Measurements from ENCODE around the gene ASGR1.
"Not testable (repeated sequence)": the region's sequence is repeated elsewhere in the genome, so short reads cannot be mapped to it uniquely, and the experiment has no call there.

The ASGR1 gene

GRCh38 chr17:7166873-7167272, 12.3 kb downstream of the ASGR1 start:
- H3K4me3 ChIP-seq (ENCODE audit: control insufficient read depth in 1 of 7, extremely low read depth in 1 of 7, insufficient read depth in 4 of 7, low read depth in 2 of 7, low read length in 6 of 7) = no peak overlapping the region
- H3K27me3 ChIP-seq (replicated peaks in 2 of 5; ENCODE audit: control insufficient read depth in 4 of 5, insufficient read depth in 5 of 5, low read length in 4 of 5) = no peaks in the 10 kb centered on the region
- H3K27ac ChIP-seq (ENCODE audit: insufficient read depth in 1 of 2, low read depth in 1 of 2, low read length in 2 of 2, poor library complexity in 1 of 2, severe bottlenecking in 2 of 2) = no peak overlapping the region
- ChIA-PET CTCF (no interaction called here), POLR2A (no interaction called here)
- H3K4me1 ChIP-seq (ENCODE audit: control extremely low read depth in 1 of 4, control insufficient read depth in 4 of 4, insufficient read depth in 4 of 4, low read length in 3 of 4) = peaks cover 0 to 7% (median 3%) of the 10 kb centered on the region in 4 experiments
- H3K9me3 ChIP-seq (ENCODE audit: control extremely low read depth in 1 of 5, control insufficient read depth in 4 of 5, insufficient read depth in 2 of 5, low read depth in 1 of 5, low read length in 4 of 5) = peaks cover 0 to 5% (median 3%) of the 10 kb centered on the region in 5 experiments
- no peaks in the 10 kb centered on the region for H3K36me3 ChIP-seq (ENCODE audit: control insufficient read depth in 4 of 4, insufficient read depth in 4 of 4, low read length in 3 of 4)
- WGBS (ENCODE audit: insufficient coverage) = 100% methylated on average over 7 of the region's 7 CpGs
- DNase-seq = no peak

DNA sequence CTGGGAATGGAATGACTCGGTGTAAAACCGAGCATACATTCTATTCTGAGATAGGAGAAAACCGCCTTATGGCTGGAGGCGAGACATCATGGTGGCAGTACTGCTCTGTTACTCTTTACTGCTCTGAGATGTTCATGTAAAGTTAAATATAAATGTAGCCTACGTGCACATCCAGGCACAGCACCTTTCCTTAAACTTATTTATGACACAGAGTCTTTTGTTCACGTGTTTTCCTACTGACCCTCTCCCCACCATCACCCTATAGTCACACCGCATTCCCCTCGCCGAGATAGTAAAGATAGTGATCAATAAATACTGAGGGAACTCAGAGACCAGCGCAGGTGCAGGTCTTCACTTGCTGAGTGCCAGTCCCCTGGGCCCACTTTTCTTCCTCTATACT, 19.6 kb downstream of the ASGR1 start:
- H3K9me3 ChIP-seq (ENCODE audit: control extremely low read depth in 1 of 5, control insufficient read depth in 4 of 5, insufficient read depth in 2 of 5, low read depth in 1 of 5, low read length in 4 of 5); H3K4me3 ChIP-seq (ENCODE audit: control insufficient read depth in 1 of 7, extremely low read depth in 1 of 7, insufficient read depth in 4 of 7, low read depth in 2 of 7, low read length in 6 of 7); DNase-seq; POLR2A ChIA-PET; H3K27me3 ChIP-seq (replicated peaks in 2 of 5; ENCODE audit: control insufficient read depth in 4 of 5, insufficient read depth in 5 of 5, low read length in 4 of 5); H3K36me3 ChIP-seq (ENCODE audit: control insufficient read depth in 4 of 4, insufficient read depth in 4 of 4, low read length in 3 of 4); CTCF ChIA-PET; H3K27ac ChIP-seq (ENCODE audit: insufficient read depth in 1 of 2, low read depth in 1 of 2, low read length in 2 of 2, poor library complexity in 1 of 2, severe bottlenecking in 2 of 2); H3K4me1 ChIP-seq (ENCODE audit: control extremely low read depth in 1 of 4, control insufficient read depth in 4 of 4, insufficient read depth in 4 of 4, low read length in 3 of 4): not testable (repeated sequence)
- 33% methylated on average over 2 of the region's 10 CpGs for WGBS (ENCODE audit: insufficient coverage)

- 97% methylated on average over 9 of the region's 10 CpGs for WGBS (ENCODE audit: insufficient coverage)
- POLR2A ChIA-PET = not testable (repeated sequence)
Measured at GRCh38 chr17:7158424-7158823, 20.7 kb downstream of the ASGR1 start.

GRCh38 chr17:7156342-7156940, 22.7 kb downstream of the ASGR1 start:
- Histone ChIP-seq H3K4me3 (ENCODE audit: control insufficient read depth in 1 of 7, extremely low read depth in 1 of 7, insufficient read depth in 4 of 7, low read depth in 2 of 7, low read length in 6 of 7) (no peak overlapping the region), H3K27me3 (replicated peaks in 2 of 5; ENCODE audit: control insufficient read depth in 4 of 5, insufficient read depth in 5 of 5, low read length in 4 of 5) (peaks cover 0 to 2% (median 0%) of the 10 kb centered on the region in 5 experiments), H3K36me3 (ENCODE audit: control insufficient read depth in 4 of 4, insufficient read depth in 4 of 4, low read length in 3 of 4) (no peaks in the 10 kb centered on the region), H3K9me3 (ENCODE audit: control extremely low read depth in 1 of 5, control insufficient read depth in 4 of 5, insufficient read depth in 2 of 5, low read depth in 1 of 5, low read length in 4 of 5) (no peaks in the 10 kb centered on the region), H3K4me1 (ENCODE audit: control extremely low read depth in 1 of 4, control insufficient read depth in 4 of 4, insufficient read depth in 4 of 4, low read length in 3 of 4) (no peaks in the 10 kb centered on the region), H3K27ac (ENCODE audit: insufficient read depth in 1 of 2, low read depth in 1 of 2, low read length in 2 of 2, poor library complexity in 1 of 2, severe bottlenecking in 2 of 2) (no peak overlapping the region)
- WGBS (ENCODE audit: insufficient coverage) = 73% methylated on average over 3 of the region's 10 CpGs
- ChIA-PET CTCF (no interaction called here), POLR2A (interaction anchor here (0.6 kb wide), 1 partner anchor 75 kb away, joined by 6 read pairs; no protein-coding TSS in a partner anchor)
- no peak for DNase-seq

More at GRCh38 chr17:7158424-7158823, 20.7 kb downstream of the ASGR1 start:
- not testable (repeated sequence) for H3K4me1 ChIP-seq (ENCODE audit: control extremely low read depth in 1 of 4, control insufficient read depth in 4 of 4, insufficient read depth in 4 of 4, low read length in 3 of 4); H3K4me3 ChIP-seq (ENCODE audit: control insufficient read depth in 1 of 7, extremely low read depth in 1 of 7, insufficient read depth in 4 of 7, low read depth in 2 of 7, low read length in 6 of 7); DNase-seq; H3K9me3 ChIP-seq (ENCODE audit: control extremely low read depth in 1 of 5, control insufficient read depth in 4 of 5, insufficient read depth in 2 of 5, low read depth in 1 of 5, low read length in 4 of 5); H3K36me3 ChIP-seq (ENCODE audit: control insufficient read depth in 4 of 4, insufficient read depth in 4 of 4, low read length in 3 of 4); H3K27ac ChIP-seq (ENCODE audit: insufficient read depth in 1 of 2, low read depth in 1 of 2, low read length in 2 of 2, poor library complexity in 1 of 2, severe bottlenecking in 2 of 2); H3K27me3 ChIP-seq (replicated peaks in 2 of 5; ENCODE audit: control insufficient read depth in 4 of 5, insufficient read depth in 5 of 5, low read length in 4 of 5)
- CTCF ChIA-PET = interaction anchor here (1.0 to 1.6 kb wide), 2 partner anchors 112 to 246 kb away, joined by 3 to 6 read pairs; no protein-coding TSS in a partner anchor

DNA sequence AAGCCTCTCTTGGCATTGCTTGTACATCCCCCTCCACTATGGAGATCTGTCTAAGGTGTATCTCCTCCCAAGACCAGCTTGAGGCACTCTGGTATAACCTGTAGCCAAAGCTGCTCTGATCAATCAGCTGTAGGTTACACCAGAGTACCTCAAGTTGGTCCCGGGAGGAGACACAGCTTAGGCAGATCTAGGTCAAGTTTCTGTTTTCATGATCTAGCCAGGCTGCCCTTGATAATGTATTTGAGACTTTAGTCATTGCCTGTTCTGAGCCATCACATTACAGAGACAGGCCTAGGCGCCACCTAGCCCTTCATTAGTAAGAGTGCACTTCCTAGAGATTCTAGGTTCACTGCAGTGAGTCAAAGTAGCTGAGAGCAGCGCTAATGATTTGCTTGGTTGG, 31.4 kb downstream of the ASGR1 start:
- WGBS (ENCODE audit: insufficient coverage) = 100% methylated on average over 2 of the region's 3 CpGs
- no peak for DNase-seq
- no peak overlapping the region for H3K27ac ChIP-seq (ENCODE audit: insufficient read depth in 1 of 2, low read depth in 1 of 2, low read length in 2 of 2, poor library complexity in 1 of 2, severe bottlenecking in 2 of 2)
- CTCF ChIA-PET = interaction anchor here (0.9 to 1.6 kb wide), 3 partner anchors 9 to 47 kb away, joined by 4 to 5 read pairs (median 4); no protein-coding TSS in a partner anchor
- H3K36me3 ChIP-seq (ENCODE audit: control insufficient read depth in 4 of 4, insufficient read depth in 4 of 4, low read length in 3 of 4) = no peaks in the 10 kb centered on the region
- H3K4me1 ChIP-seq (ENCODE audit: control extremely low read depth in 1 of 4, control insufficient read depth in 4 of 4, insufficient read depth in 4 of 4, low read length in 3 of 4) = no peaks in the 10 kb centered on the region
- no peak overlapping the region for H3K4me3 ChIP-seq (ENCODE audit: control insufficient read depth in 1 of 7, extremely low read depth in 1 of 7, insufficient read depth in 4 of 7, low read depth in 2 of 7, low read length in 6 of 7)
- H3K9me3 ChIP-seq (ENCODE audit: control extremely low read depth in 1 of 5, control insufficient read depth in 4 of 5, insufficient read depth in 2 of 5, low read depth in 1 of 5, low read length in 4 of 5) = no peaks in the 10 kb centered on the region
- no peaks in the 10 kb centered on the region for H3K27me3 ChIP-seq (replicated peaks in 2 of 5; ENCODE audit: control insufficient read depth in 4 of 5, insufficient read depth in 5 of 5, low read length in 4 of 5)
- POLR2A ChIA-PET = no interaction called here

DNA sequence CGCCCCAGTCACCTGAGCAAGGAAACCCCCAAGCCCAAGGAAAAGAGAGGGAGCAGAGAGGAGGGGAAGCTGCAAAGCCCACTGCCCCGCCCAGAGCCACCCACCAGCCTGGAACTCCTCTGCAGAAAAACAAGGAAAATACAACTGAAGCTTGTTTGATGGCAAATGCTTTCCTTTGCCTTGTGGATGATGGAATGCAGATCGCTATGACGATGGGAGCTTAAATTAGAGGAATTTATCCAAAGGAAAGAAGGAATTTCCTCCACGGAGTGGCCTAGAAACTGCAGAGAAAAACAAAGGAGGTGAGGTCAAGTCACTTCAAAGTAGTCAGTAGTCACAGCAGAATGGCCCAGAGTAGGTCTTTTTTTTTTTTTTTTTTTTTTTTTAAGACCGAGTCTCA, 33.1 kb downstream of the ASGR1 start:
- no peak for DNase-seq
- Histone ChIP-seq H3K9me3 (ENCODE audit: control extremely low read depth in 1 of 5, control insufficient read depth in 4 of 5, insufficient read depth in 2 of 5, low read depth in 1 of 5, low read length in 4 of 5) (no peaks in the 10 kb centered on the region), H3K36me3 (ENCODE audit: control insufficient read depth in 4 of 4, insufficient read depth in 4 of 4, low read length in 3 of 4) (no peaks in the 10 kb centered on the region), H3K27ac (ENCODE audit: insufficient read depth in 1 of 2, low read depth in 1 of 2, low read length in 2 of 2, poor library complexity in 1 of 2, severe bottlenecking in 2 of 2) (no peak overlapping the region), H3K4me1 (ENCODE audit: control extremely low read depth in 1 of 4, control insufficient read depth in 4 of 4, insufficient read depth in 4 of 4, low read length in 3 of 4) (no peaks in the 10 kb centered on the region), H3K4me3 (ENCODE audit: control insufficient read depth in 1 of 7, extremely low read depth in 1 of 7, insufficient read depth in 4 of 7, low read depth in 2 of 7, low read length in 6 of 7) (no peak overlapping the region), H3K27me3 (replicated peaks in 2 of 5; ENCODE audit: control insufficient read depth in 4 of 5, insufficient read depth in 5 of 5, low read length in 4 of 5) (no peaks in the 10 kb centered on the region)
- ChIA-PET CTCF (interaction anchor here (1.4 to 1.5 kb wide), 2 partner anchors 9 to 13 kb away, joined by 3 to 7 read pairs; no protein-coding TSS in a partner anchor), POLR2A (no interaction called here)
- 97% methylated on average over 4 of the region's 6 CpGs for WGBS (ENCODE audit: insufficient coverage)

DNA sequence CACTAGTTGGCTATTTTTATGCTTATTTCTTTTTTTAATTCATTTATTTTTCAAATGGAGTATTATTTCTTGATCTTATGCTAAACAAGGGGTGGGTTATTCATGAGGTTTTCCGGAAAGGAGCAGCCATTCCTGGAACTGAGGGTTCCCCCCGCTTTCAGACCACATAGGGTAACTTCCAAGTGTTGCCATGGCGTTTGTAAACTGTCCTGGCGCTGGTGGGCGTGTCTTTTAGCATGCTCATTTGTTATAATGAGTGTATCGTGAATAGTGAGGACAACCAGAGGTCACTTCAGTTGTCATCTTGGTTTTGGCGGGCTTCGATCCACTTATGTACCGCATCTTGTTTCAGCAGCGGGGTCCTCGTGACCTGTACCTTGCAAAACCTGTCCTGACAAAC, 35.0 kb downstream of the ASGR1 start:
- ChIA-PET CTCF (interaction anchor here (0.6 to 16.2 kb wide), 2 partner anchors 63 to 93 kb away, joined by 4 to 374 read pairs; partner anchors contain the start of gene SLC16A11), POLR2A (no interaction called here)
- 95% methylated on average over 8 of the region's 11 CpGs for whole genome bisulfite sequencing (ENCODE audit: insufficient coverage)

More for the DNA sequence above, 35.0 kb downstream of the ASGR1 start:
- Histone ChIP-seq H3K27me3 (replicated peaks in 2 of 5; ENCODE audit: control insufficient read depth in 4 of 5, insufficient read depth in 5 of 5, low read length in 4 of 5) (no peaks in the 10 kb centered on the region), H3K4me3 (ENCODE audit: control insufficient read depth in 1 of 7, extremely low read depth in 1 of 7, insufficient read depth in 4 of 7, low read depth in 2 of 7, low read length in 6 of 7) (no peak overlapping the region), H3K36me3 (ENCODE audit: control insufficient read depth in 4 of 4, insufficient read depth in 4 of 4, low read length in 3 of 4) (no peaks in the 10 kb centered on the region), H3K9me3 (ENCODE audit: control extremely low read depth in 1 of 5, control insufficient read depth in 4 of 5, insufficient read depth in 2 of 5, low read depth in 1 of 5, low read length in 4 of 5) (no peaks in the 10 kb centered on the region), H3K4me1 (ENCODE audit: control extremely low read depth in 1 of 4, control insufficient read depth in 4 of 4, insufficient read depth in 4 of 4, low read length in 3 of 4) (no peaks in the 10 kb centered on the region), H3K27ac (ENCODE audit: insufficient read depth in 1 of 2, low read depth in 1 of 2, low read length in 2 of 2, poor library complexity in 1 of 2, severe bottlenecking in 2 of 2) (no peak overlapping the region)
- no peak for DNase-seq

Measured in common myeloid progenitor, CD34-positive (primary cell).